Stomach (tissue), 9 donors: ENCODE results near the gene GRIK5. TPM values are rescaled to one million over a fixed set of nuclear protein-coding genes. Genes with fewer than 3 reads are reported as not detected.
"Not testable (repeated sequence)": the region's sequence is repeated elsewhere in the genome, so short reads cannot be mapped to it uniquely, and the experiment has no call there.

Experiments used
- DNase-seq, 2 donors: peaks; one replicate each; pipeline versions ENCODE4 v3.0.0 to v3.0.0-alpha.2; 2013 to 2019
- H3K27ac ChIP-seq, 5 donors: fragments of 200-600 bp in 4 of 5; sonication (generic) in 4 of 5; one replicate each; pipeline ENCODE4 v1.5.1; 2013 to 2019; ENCODE audit warnings: mild to moderate bottlenecking in 1 of 5, moderate library complexity in 1 of 5
- H3K27me3 ChIP-seq, 3 donors: fragments of 200-600 bp; sonication (generic); one replicate each; pipeline ENCODE4 v1.5.1; 2017 to 2019; ENCODE audit warnings: mixed run types in 1 of 3
- H3K36me3 ChIP-seq, 4 donors: fragments of 200-600 bp; sonication (generic); 1 replicate in 3 of 4; 2 replicates in 1 of 4; pipeline ENCODE4 v1.5.1; 2016 to 2019
- H3K4me1 ChIP-seq, 4 donors: fragments of 200-600 bp; sonication (generic); one replicate each; pipeline ENCODE4 v1.5.1; 2016 to 2019
- H3K4me3 ChIP-seq, 4 donors: fragments of 200-600 bp; sonication (generic) in 3 of 4; one replicate each; pipeline ENCODE4 v1.5.1; 2016 to 2019; ENCODE audit warnings: mild to moderate bottlenecking in 1 of 4
- H3K9me3 ChIP-seq, 4 donors: fragments of 200-600 bp; sonication (generic); one replicate each; pipeline ENCODE4 v1.5.1; 2016 to 2019
- CTCF ChIP-seq, 7 experiments: fragments of 450-650 bp in 4 of 7; fragments of 200-600 bp in 3 of 7; sonication (generic) in 3 of 7; IDR thresholded peaks; one replicate each; pipeline ENCODE4 v1.5.1; 2016 to 2019; ENCODE audit warnings: antibody characterized with exemption in 7 of 7, control low read depth in 2 of 7, mild to moderate bottlenecking in 1 of 7
- EP300 ChIP-seq: sonication (generic); formaldehyde crosslinking; IDR thresholded peaks from one replicate; pipeline ENCODE4 v1.6.1; 2017; ENCODE audit warnings: antibody characterized with exemption
- POLR2A ChIP-seq, 4 donors: fragments of 450-650 bp; IDR thresholded peaks; one replicate each; pipeline ENCODE4 v1.6.1; 2016; ENCODE audit warnings: antibody characterized with exemption in 4 of 4, control low read depth in 2 of 4, mild to moderate bottlenecking in 1 of 4, moderate library complexity in 1 of 4
- POLR2AphosphoS5 ChIP-seq, 3 donors: sonication (generic); formaldehyde crosslinking; IDR thresholded peaks; one replicate each; pipeline ENCODE4 v1.6.1; 2016; ENCODE audit warnings: antibody characterized with exemption in 3 of 3
- WGBS, 5 donors: extraction: QIAGEN DNeasy Blood & Tissue Kit in 3 of 5; methylation state at CpG; one replicate each; pipeline versions ENCODE4 v1.1.5 to v1.1.7; 2013 to 2018; 5-methylcytosine and 5-hydroxymethylcytosine counted together
- intact Hi-C: fragments of 100-400 bp; cut with DNase I; formaldehyde crosslinking; loops from one replicate; pipeline ENCODE4 v1.15.1; 2023; ENCODE audit warnings: low total_unique reads
- polyA plus RNA-seq, 3 donors: library from polyadenylated mRNA; stranded (reverse); fragments of 200-250 nt; gene quantifications; one replicate each; pipeline ENCODE4 v1.2.3, GENCODE V29; 2013
- total RNA-seq, 5 donors: library from RNA; depleted of rRNA; stranded (reverse); fragments of >200 nt; gene quantifications; one replicate each; pipeline versions ENCODE4 v1.1.0 to v1.2.3, GENCODE V29; 2014 to 2016
- donor health status: healthy with polysubstance abuse.
- donor health status: Bipolar disorder and iron deficiency.
- donor health status: healthy.

GRIK5 gene
- total and polyA plus RNA-seq, 8 donors: 0.92 to 74.1 (median 4.2) TPM

GRCh38 chr19:41993612-41994483 is 76.2 kb downstream of the GRIK5 start, which contains the start of gene ATP1A3:
Gene ATP1A3 (minus strand): TSS chr19:41994230. CDS start chr19:41994076, 154 bp downstream.
- Histone ChIP-seq H3K27me3 (peaks cover 7 to 84% (median 81%) of the 10 kb centered on the region in 3 donors), H3K4me1 (peaks cover 19 to 35% (median 29%) of the 10 kb centered on the region in 4 donors), H3K36me3 (no peaks in the 10 kb centered on the region), H3K27ac (no peak within 1 kb of the TSS), H3K4me3 (peak within 1 kb of the TSS; percentile 40 to 57 (median 48)), H3K9me3 (no peaks in the 10 kb centered on the region)
- peak; percentile 51 to 79 for DNase-seq
- TF ChIP-seq EP300 (no peak), POLR2A (IDR thresholded peaks at IDR 0.05) (no peak), CTCF (IDR thresholded peaks at IDR 0.05) (no peak), POLR2AphosphoS5 (IDR thresholded peaks at IDR 0.05) (no peak)
- intact Hi-C loops: no loop called here
- 0 to 3% (median 1%) methylated on average over 18 to 84 of the region's 84 CpGs for WGBS, 5 donors

GRCh38 chr19:41991925-41992569 is 78.0 kb downstream of the GRIK5 start:
- peaks cover 7 to 66% (median 63%) of the 10 kb centered on the region in 3 donors for H3K27me3 ChIP-seq
- 68 to 81% (median 76%) methylated on average over 7 to 11 of the region's 11 CpGs for WGBS, 5 donors
- H3K4me3 ChIP-seq, DNase-seq, H3K27ac ChIP-seq, H3K9me3 ChIP-seq, intact Hi-C loops, H3K36me3 ChIP-seq: not testable (repeated sequence)
- H3K4me1 ChIP-seq: peaks cover 10 to 18% (median 14%) of the 10 kb centered on the region in 4 donors

- no peak overlapping the region for H3K4me3 ChIP-seq
- no peaks in the 10 kb centered on the region for H3K36me3 ChIP-seq
- H3K9me3 ChIP-seq: no peaks in the 10 kb centered on the region
- H3K4me1 ChIP-seq: peaks cover 10 to 16% (median 13%) of the 10 kb centered on the region in 4 donors
- TF ChIP-seq POLR2A (IDR thresholded peaks at IDR 0.05): no peak
- no peak for TF ChIP-seq EP300
- no peak for TF ChIP-seq POLR2AphosphoS5 (IDR thresholded peaks at IDR 0.05)
- TF ChIP-seq CTCF (IDR thresholded peaks at IDR 0.05): no peak
- DNase-seq: no peak
- H3K27me3 ChIP-seq: peaks cover 7 to 56% (median 53%) of the 10 kb centered on the region in 3 donors
- intact Hi-C loops: no loop called here
- 25 to 43% (median 34%) methylated on average over 11 to 15 of the region's 15 CpGs for WGBS, 5 donors
- no peak overlapping the region for H3K27ac ChIP-seq
Observed at GRCh38 chr19:41991025-41991424, 79.0 kb downstream of the GRIK5 start.

- 55 to 86% (median 72%) methylated on average over 2 of the region's 2 CpGs for whole genome bisulfite sequencing, 5 donors
- TF ChIP-seq POLR2AphosphoS5 (IDR thresholded peaks at IDR 0.05): no peak
- TF ChIP-seq EP300: no peak
- no peak for TF ChIP-seq POLR2A (IDR thresholded peaks at IDR 0.05)
- no peak for TF ChIP-seq CTCF (IDR thresholded peaks at IDR 0.05)
- intact Hi-C loops: no loop called here
Observed at GRCh38 chr19:41990615-41991014, 79.4 kb downstream of the GRIK5 start.

More at GRCh38 chr19:41990615-41991014, 79.4 kb downstream of the GRIK5 start:
- H3K27me3 ChIP-seq: peaks cover 7 to 52% (median 49%) of the 10 kb centered on the region in 3 donors
- no peak overlapping the region for H3K27ac ChIP-seq
- DNase-seq: no peak
- H3K36me3 ChIP-seq: no peaks in the 10 kb centered on the region
- H3K9me3 ChIP-seq: no peaks in the 10 kb centered on the region
- H3K4me1 ChIP-seq: peaks cover 10 to 16% (median 13%) of the 10 kb centered on the region in 4 donors
- no peak overlapping the region for H3K4me3 ChIP-seq
